ENCODE data around the gene ETV6. TPM values are rescaled to one million over a fixed set of nuclear protein-coding genes. Genes with fewer than 3 reads are reported as not detected.

Gene ETV6
- polyA plus RNA-seq, 3 donors, result 6.8 to 45.1 (median 11.7) TPM

DNA sequence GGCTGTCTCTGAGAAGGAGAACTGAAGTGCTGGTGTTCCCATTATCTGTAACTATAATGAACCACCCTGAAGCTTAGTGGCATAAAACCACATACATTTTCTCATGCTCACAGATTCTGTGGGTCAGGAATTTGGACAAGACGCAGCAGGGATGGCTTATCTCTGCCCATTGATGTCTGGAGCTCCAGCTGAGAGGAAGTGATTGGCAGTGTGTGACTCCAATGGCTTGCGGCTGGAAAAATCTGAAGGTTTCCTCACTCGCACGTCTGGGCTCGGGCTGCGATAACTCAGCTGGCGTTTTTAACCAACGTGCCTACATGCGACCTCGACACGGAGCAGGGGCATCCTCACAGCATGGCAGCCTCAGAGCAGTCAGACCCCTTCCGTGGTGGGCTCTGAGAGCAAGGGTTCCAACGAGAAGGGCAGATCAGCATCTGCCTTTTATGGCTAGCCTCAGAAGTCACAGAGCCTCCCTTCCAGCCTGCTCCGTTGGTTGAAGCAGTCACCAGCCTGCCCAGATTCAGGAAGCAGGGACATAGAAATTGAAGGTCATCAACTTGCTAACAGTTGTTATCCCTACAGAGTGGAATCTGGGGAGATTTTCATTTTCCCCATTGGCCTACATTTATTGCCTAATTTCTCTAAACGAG lies 277.9 kb downstream of the ETV6 start:
- 87% methylated on average over 13 of the region's 15 CpGs for WGBS (ENCODE audit: insufficient coverage)
- H3K4me1 Mint-ChIP-seq, result no peaks in the 10 kb centered on the region

DNA sequence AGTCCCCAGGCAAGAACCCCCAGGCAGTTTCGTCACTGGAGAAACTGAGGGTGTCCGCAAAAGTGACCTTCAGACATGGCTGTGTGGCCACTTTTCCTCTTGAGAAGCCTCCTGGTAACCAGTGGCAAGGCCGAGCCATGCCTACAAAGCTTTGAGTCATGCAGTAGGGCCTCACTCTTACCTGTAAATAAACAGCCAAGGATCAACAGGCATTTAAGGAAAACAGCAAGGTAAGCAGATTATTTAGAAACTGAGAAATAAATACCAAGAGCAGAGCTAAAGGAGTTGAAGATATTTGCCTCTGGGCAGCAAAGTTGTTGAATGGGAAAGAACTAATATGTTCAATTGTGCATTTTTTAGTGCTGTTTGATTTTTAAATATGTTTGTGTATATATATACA lies 280.2 kb downstream of the ETV6 start:
- Histone ChIP-seq H3K4me3 (replicated peaks in 1 of 3; ENCODE audit: low read depth in 2 of 3, low read length in 3 of 3) (no peak overlapping the region), H2AFZ (ENCODE audit: insufficient read depth, low read depth, low read length, poor library complexity, severe bottlenecking) (no peak overlapping the region), H3K9me3 (replicated peaks in 1 of 2; ENCODE audit: control insufficient read depth in 1 of 2, insufficient read depth in 1 of 2, low read length in 2 of 2) (no peaks in the 10 kb centered on the region), H3K4me1 (ENCODE audit: control insufficient read depth in 1 of 2, insufficient read depth in 2 of 2, low read length in 2 of 2) (no peaks in the 10 kb centered on the region), H3K79me2 (ENCODE audit: insufficient read depth, low read length) (no peaks in the 10 kb centered on the region), H3K27ac (ENCODE audit: low read depth in 1 of 2, low read length in 2 of 2) (no peak overlapping the region), H3K27me3 (ENCODE audit: control insufficient read depth in 2 of 2, insufficient read depth in 2 of 2, low read length in 2 of 2) (no peaks in the 10 kb centered on the region), H4K20me1 (ENCODE audit: insufficient read depth, low read length) (no peaks in the 10 kb centered on the region), H3K4me2 (replicated peaks; ENCODE audit: extremely low read depth, low read length, poor library complexity, severe bottlenecking) (no peak overlapping the region), H3K36me3 (replicated peaks in 1 of 2; ENCODE audit: control insufficient read depth in 1 of 2, insufficient read depth in 2 of 2, low read length in 2 of 2) (no peaks in the 10 kb centered on the region), H3K9ac (ENCODE audit: insufficient read depth, low read length, poor library complexity, severe bottlenecking) (no peak overlapping the region)
- DNase-seq, result no peak
- peaks cover 0 to 2% (median 2%) of the 10 kb centered on the region in 3 donors for H3K27me3 Mint-ChIP-seq (ENCODE audit: low read depth in 3 of 3)
- H3K4me1 Mint-ChIP-seq, result no peaks in the 10 kb centered on the region
- H3K9me3 Mint-ChIP-seq, result peaks cover 0 to 2% (median 0%) of the 10 kb centered on the region in 7 donors
- WGBS (ENCODE audit: insufficient coverage), result 100% methylated on average over 2 of the region's 3 CpGs
- intact Hi-C loops (cut with micrococcal nuclease), result no loop called here
- H3K27ac Mint-ChIP-seq, result no peak overlapping the region
- H3K36me3 Mint-ChIP-seq, result no peaks in the 10 kb centered on the region
- TF ChIP-seq, protein P1, sequence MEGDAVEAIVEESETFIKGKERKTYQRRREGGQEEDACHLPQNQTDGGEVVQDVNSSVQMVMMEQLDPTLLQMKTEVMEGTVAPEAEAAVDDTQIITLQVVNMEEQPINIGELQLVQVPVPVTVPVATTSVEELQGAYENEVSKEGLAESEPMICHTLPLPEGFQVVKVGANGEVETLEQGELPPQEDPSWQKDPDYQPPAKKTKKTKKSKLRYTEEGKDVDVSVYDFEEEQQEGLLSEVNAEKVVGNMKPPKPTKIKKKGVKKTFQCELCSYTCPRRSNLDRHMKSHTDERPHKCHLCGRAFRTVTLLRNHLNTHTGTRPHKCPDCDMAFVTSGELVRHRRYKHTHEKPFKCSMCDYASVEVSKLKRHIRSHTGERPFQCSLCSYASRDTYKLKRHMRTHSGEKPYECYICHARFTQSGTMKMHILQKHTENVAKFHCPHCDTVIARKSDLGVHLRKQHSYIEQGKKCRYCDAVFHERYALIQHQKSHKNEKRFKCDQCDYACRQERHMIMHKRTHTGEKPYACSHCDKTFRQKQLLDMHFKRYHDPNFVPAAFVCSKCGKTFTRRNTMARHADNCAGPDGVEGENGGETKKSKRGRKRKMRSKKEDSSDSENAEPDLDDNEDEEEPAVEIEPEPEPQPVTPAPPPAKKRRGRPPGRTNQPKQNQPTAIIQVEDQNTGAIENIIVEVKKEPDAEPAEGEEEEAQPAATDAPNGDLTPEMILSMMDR (IDR thresholded peaks at IDR 0.05), result no peak
- H3K4me3 Mint-ChIP-seq, result no peak overlapping the region

More for the DNA sequence above, 277.9 kb downstream of the ETV6 start:
- TF ChIP-seq, protein P1 (IDR thresholded peaks at IDR 0.05), result no peak
- no peak overlapping the region for H3K27ac ChIP-seq (ENCODE audit: low read depth in 1 of 2, low read length in 2 of 2)
- H3K9ac ChIP-seq (ENCODE audit: insufficient read depth, low read length, poor library complexity, severe bottlenecking), result no peak overlapping the region
- no peaks in the 10 kb centered on the region for H3K79me2 ChIP-seq (ENCODE audit: insufficient read depth, low read length)
- Mint-ChIP-seq H3K36me3 (no peaks in the 10 kb centered on the region), H3K4me3 (no peak overlapping the region), H3K9me3 (peaks cover 0 to 6% (median 0%) of the 10 kb centered on the region in 7 donors), H3K27me3 (ENCODE audit: low read depth in 3 of 3) (peaks cover 0 to 3% (median 2%) of the 10 kb centered on the region in 3 donors), H3K27ac (no peak overlapping the region)
- no peaks in the 10 kb centered on the region for H4K20me1 ChIP-seq (ENCODE audit: insufficient read depth, low read length)
- H3K27me3 ChIP-seq (ENCODE audit: control insufficient read depth in 2 of 2, insufficient read depth in 2 of 2, low read length in 2 of 2), result no peaks in the 10 kb centered on the region
- DNase-seq, result no peak
- no peaks in the 10 kb centered on the region for H3K9me3 ChIP-seq (replicated peaks in 1 of 2; ENCODE audit: control insufficient read depth in 1 of 2, insufficient read depth in 1 of 2, low read length in 2 of 2)
- H3K4me2 ChIP-seq (replicated peaks; ENCODE audit: extremely low read depth, low read length, poor library complexity, severe bottlenecking), result no peak overlapping the region
- H2AFZ ChIP-seq (ENCODE audit: insufficient read depth, low read depth, low read length, poor library complexity, severe bottlenecking), result no peak overlapping the region
- intact Hi-C loops (cut with micrococcal nuclease), result no loop called here
- H3K36me3 ChIP-seq (replicated peaks in 1 of 2; ENCODE audit: control insufficient read depth in 1 of 2, insufficient read depth in 2 of 2, low read length in 2 of 2), result no peaks in the 10 kb centered on the region
- H3K4me1 ChIP-seq (ENCODE audit: control insufficient read depth in 1 of 2, insufficient read depth in 2 of 2, low read length in 2 of 2), result no peaks in the 10 kb centered on the region
- H3K4me3 ChIP-seq (replicated peaks in 1 of 3; ENCODE audit: low read depth in 2 of 3, low read length in 3 of 3), result no peak overlapping the region

All from CD14-positive monocyte (primary cell).